Measurements from ENCODE around the gene EXOSC3. TPM values are rescaled to one million over a fixed set of nuclear protein-coding genes. Genes with fewer than 3 reads are reported as not detected.

The EXOSC3 gene
- total and polyA plus RNA-seq, 9 of the 15 experiments (the other 6 are each of a cell fraction or from before 2014, with no cell fraction given), result 18.5 to 266 (median 114) TPM

- intact Hi-C loops (cut with micrococcal nuclease) (loop anchor here (5.0 kb wide), 2 partner anchors 42 to 102 kb away; partner anchors contain the start of gene SLC25A51), in situ Hi-C loops (cut with MboI) (no loop called here)
- peaks cover 8 to 17% of the 10 kb centered on the region in 2 experiments; a peak in 4 of 5 replicates for H3K4me1 ChIP-seq (replicated peaks in 1 of 2; ENCODE audit: control insufficient read depth in 2 of 2, insufficient read depth in 2 of 2, low read length in 2 of 2)
- H3K9me3 ChIP-seq (replicated peaks; ENCODE audit: control insufficient read depth, insufficient read depth, low read depth, low read length), result no peaks in the 10 kb centered on the region
- H4K20me1 ChIP-seq (replicated peaks; ENCODE audit: control insufficient read depth, insufficient read depth, low read length), result 0 out of 2 replicates have a peak, but pooled peaks cover 5% of the 10 kb centered on the region
- peak; percentile 84 for ATAC-seq
- H3K36me3 ChIP-seq (ENCODE audit: control insufficient read depth, insufficient read depth, low read length), result peaks cover 11% of the 10 kb centered on the region; the same call in 1 of the 3 replicates
- no peaks in the 10 kb centered on the region for H3K27me3 ChIP-seq (ENCODE audit: control insufficient read depth in 2 of 2, insufficient read depth in 2 of 2, low read length in 2 of 2)
- ChIA-PET CTCF (ENCODE audit: low intra/inter-chr PET ratio) (interaction anchor here (0.6 kb wide), 1 partner anchor 34 kb away, joined by 3 read pairs; no protein-coding TSS in a partner anchor), POLR2A (interaction anchor here (0.5 to 2.0 kb wide), 13 partner anchors 8 to 266 kb away, joined by 3 to 14 read pairs (median 3); partner anchors contain the start of genes EXOSC3 and TOMM5)
- 0% methylated on average over 48 of the region's 72 CpGs for WGBS (ENCODE audit: insufficient coverage, low coverage, missing lambda C conversion rate)
- H3K27ac ChIP-seq (ENCODE audit: extremely low read depth, low read depth, low read length), result peak within 1 kb of the TSS; percentile 85
- peak within 1 kb of the TSS; percentile 93 to 99 for H3K9ac ChIP-seq (ENCODE audit: insufficient read depth in 1 of 2, low read depth in 2 of 2, low read length in 2 of 2)
- DNase-seq (ENCODE audit: extremely low read depth in 1 of 4, low spot score in 3 of 4), result peak; percentile 90 to 95 (median 94)
- FAIRE-seq, result no peak
- H3K4me3 ChIP-seq, result peak within 1 kb of the TSS; percentile 92
- BruUV-seq (replicated peaks), result no TSS peak
- no peaks in the 10 kb centered on the region for H3K9me1 ChIP-seq (ENCODE audit: control insufficient read depth, insufficient read depth, low read length)
- peak within 1 kb of the TSS; percentile 99 for H2AFZ ChIP-seq (ENCODE audit: low read depth, low read length)
- peak within 1 kb of the TSS; percentile 99 for H3K4me2 ChIP-seq (ENCODE audit: insufficient read depth, low read length)
- peaks cover 63% of the 10 kb centered on the region for H3K79me2 ChIP-seq (ENCODE audit: control insufficient read depth, insufficient read depth, low read length)
- no peak for TF ChIP-seq RFX1 (IDR thresholded peaks at IDR 0.05)
- peak; percentile 64; the same call in 1 of the 2 replicates for TF ChIP-seq ZBTB17 (CRISPR knock-in tag; IDR thresholded peaks at IDR 0.05)
- TF ChIP-seq PTRF (tag; IDR thresholded peaks at IDR 0.05), result no peak
- no peak for TF ChIP-seq ESRRB (CRISPR knock-in tag; IDR thresholded peaks at IDR 0.05; ENCODE audit: borderline replicate concordance)
- TF ChIP-seq POLR2AphosphoS5 (IDR thresholded peaks at IDR 0.05; ENCODE audit: control insufficient read depth, insufficient read depth, low read depth, low read length), result peak; percentile 92
- peak; percentile 31; the same call in 1 of the 2 replicates for TF ChIP-seq HOXB6 (CRISPR knock-in tag; IDR thresholded peaks at IDR 0.05; ENCODE audit: borderline replicate concordance)
- TF ChIP-seq KHSRP (IDR thresholded peaks at IDR 0.05), result no peak
- TF ChIP-seq ZNF551 (CRISPR knock-in tag; IDR thresholded peaks at IDR 0.05), result no peak
- TF ChIP-seq NFE2 (IDR thresholded peaks at IDR 0.05; ENCODE audit: low read depth), result peak; percentile 32; the same call in 1 of the 2 replicates
- peak in 1 of 2 experiments; percentile 70; a peak in 2 of 4 replicates for TF ChIP-seq ETV6 (IDR thresholded peaks at IDR 0.05; ENCODE audit: borderline replicate concordance in 1 of 2, low read depth in 2 of 2, low read length in 1 of 2)
- no peak for TF ChIP-seq ETV6 (CRISPR knock-in tag; IDR thresholded peaks at IDR 0.05; ENCODE audit: borderline replicate concordance)
- TF ChIP-seq KLF13 (tag; IDR thresholded peaks at IDR 0.05; ENCODE audit: borderline replicate concordance, low read depth), result peak; percentile 96
- TF ChIP-seq MEF2D (tag; conservative IDR thresholded peaks at IDR 0.05; ENCODE audit: low read depth), result no peak
- peak; percentile 69; the same call in 1 of the 2 replicates for TF ChIP-seq HDAC2 (IDR thresholded peaks at IDR 0.05)
- no peak; the same call in 1 of the 2 replicates for TF ChIP-seq MIER1 (IDR thresholded peaks at IDR 0.05; ENCODE audit: low read depth)
- TF ChIP-seq, protein P1, sequence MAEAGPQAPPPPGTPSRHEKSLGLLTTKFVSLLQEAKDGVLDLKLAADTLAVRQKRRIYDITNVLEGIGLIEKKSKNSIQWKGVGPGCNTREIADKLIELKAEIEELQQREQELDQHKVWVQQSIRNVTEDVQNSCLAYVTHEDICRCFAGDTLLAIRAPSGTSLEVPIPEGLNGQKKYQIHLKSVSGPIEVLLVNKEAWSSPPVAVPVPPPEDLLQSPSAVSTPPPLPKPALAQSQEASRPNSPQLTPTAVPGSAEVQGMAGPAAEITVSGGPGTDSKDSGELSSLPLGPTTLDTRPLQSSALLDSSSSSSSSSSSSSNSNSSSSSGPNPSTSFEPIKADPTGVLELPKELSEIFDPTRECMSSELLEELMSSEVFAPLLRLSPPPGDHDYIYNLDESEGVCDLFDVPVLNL (CRISPR knock-in tag; IDR thresholded peaks at IDR 0.05; ENCODE audit: low read depth), result peak; percentile 19; the same call in 1 of the 2 replicates
- TF ChIP-seq BDP1 (IDR thresholded peaks at IDR 0.05; ENCODE audit: insufficient read depth, insufficient read length), result no peak
- TF ChIP-seq, protein P2, sequence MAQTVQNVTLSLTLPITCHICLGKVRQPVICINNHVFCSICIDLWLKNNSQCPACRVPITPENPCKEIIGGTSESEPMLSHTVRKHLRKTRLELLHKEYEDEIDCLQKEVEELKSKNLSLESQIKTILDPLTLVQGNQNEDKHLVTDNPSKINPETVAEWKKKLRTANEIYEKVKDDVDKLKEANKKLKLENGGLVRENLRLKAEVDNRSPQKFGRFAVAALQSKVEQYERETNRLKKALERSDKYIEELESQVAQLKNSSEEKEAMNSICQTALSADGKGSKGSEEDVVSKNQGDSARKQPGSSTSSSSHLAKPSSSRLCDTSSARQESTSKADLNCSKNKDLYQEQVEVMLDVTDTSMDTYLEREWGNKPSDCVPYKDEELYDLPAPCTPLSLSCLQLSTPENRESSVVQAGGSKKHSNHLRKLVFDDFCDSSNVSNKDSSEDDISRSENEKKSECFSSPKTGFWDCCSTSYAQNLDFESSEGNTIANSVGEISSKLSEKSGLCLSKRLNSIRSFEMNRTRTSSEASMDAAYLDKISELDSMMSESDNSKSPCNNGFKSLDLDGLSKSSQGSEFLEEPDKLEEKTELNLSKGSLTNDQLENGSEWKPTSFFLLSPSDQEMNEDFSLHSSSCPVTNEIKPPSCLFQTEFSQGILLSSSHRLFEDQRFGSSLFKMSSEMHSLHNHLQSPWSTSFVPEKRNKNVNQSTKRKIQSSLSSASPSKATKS (CRISPR knock-in tag; IDR thresholded peaks at IDR 0.05), result 0 out of 2 replicates have a peak, but pooled peaks have one; percentile 63
- no peak for TF ChIP-seq TCF15 (CRISPR knock-in tag; IDR thresholded peaks at IDR 0.05)
These were observed 15.9 kb upstream of the EXOSC3 start, which contains the start of gene DCAF10 for GRCh38 chr9:37800631-37801286. Gene DCAF10, plus strand, starts transcription at chr9:37800797. Its CDS starts 70 bp downstream, at chr9:37800867.

All from K562 (cell line).